ENCODE results near the gene APOA1.

DNA sequence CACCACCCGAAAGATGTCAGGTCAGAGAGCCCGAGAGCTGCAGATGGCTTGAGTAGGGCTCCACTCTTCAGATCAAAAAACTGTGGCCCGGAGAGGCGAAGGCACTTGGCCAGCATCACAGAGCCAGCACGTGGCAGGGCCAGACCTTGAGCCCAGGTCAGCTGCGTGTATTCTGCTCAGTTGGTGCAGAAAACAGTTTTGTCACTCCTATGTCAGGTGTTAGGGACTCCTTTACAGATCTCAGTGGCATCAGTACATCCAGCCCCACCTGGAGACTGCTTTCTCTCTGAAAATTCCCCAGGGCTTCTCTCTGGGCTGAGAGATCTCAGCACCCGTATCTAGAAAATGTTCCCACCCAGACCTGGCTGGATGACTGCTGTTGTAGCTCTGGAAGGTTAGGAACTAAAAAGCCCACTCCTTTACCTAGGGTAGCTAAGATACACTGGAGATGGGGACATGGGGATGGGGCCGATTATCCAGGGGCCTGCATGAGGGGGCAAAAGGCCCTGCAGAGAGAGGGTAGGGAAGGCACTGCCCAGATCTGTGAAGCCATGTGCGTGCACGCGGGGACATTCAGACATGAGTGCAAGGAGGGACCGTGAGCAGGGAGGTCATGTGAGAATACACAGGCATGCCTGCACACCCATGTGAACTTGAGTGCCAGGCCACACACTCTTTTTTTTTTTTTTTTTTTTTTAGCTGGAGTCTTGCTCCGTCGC is 3.4 kb downstream of the APOA1 start:
- TF ChIP-seq SMC3 (IDR thresholded peaks at IDR 0.05; ENCODE audit: low read depth, low read length), result no peak
- TF ChIP-seq, protein P1, sequence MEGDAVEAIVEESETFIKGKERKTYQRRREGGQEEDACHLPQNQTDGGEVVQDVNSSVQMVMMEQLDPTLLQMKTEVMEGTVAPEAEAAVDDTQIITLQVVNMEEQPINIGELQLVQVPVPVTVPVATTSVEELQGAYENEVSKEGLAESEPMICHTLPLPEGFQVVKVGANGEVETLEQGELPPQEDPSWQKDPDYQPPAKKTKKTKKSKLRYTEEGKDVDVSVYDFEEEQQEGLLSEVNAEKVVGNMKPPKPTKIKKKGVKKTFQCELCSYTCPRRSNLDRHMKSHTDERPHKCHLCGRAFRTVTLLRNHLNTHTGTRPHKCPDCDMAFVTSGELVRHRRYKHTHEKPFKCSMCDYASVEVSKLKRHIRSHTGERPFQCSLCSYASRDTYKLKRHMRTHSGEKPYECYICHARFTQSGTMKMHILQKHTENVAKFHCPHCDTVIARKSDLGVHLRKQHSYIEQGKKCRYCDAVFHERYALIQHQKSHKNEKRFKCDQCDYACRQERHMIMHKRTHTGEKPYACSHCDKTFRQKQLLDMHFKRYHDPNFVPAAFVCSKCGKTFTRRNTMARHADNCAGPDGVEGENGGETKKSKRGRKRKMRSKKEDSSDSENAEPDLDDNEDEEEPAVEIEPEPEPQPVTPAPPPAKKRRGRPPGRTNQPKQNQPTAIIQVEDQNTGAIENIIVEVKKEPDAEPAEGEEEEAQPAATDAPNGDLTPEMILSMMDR (IDR thresholded peaks at IDR 0.05), result no peak
- TF ChIP-seq, protein P2, sequence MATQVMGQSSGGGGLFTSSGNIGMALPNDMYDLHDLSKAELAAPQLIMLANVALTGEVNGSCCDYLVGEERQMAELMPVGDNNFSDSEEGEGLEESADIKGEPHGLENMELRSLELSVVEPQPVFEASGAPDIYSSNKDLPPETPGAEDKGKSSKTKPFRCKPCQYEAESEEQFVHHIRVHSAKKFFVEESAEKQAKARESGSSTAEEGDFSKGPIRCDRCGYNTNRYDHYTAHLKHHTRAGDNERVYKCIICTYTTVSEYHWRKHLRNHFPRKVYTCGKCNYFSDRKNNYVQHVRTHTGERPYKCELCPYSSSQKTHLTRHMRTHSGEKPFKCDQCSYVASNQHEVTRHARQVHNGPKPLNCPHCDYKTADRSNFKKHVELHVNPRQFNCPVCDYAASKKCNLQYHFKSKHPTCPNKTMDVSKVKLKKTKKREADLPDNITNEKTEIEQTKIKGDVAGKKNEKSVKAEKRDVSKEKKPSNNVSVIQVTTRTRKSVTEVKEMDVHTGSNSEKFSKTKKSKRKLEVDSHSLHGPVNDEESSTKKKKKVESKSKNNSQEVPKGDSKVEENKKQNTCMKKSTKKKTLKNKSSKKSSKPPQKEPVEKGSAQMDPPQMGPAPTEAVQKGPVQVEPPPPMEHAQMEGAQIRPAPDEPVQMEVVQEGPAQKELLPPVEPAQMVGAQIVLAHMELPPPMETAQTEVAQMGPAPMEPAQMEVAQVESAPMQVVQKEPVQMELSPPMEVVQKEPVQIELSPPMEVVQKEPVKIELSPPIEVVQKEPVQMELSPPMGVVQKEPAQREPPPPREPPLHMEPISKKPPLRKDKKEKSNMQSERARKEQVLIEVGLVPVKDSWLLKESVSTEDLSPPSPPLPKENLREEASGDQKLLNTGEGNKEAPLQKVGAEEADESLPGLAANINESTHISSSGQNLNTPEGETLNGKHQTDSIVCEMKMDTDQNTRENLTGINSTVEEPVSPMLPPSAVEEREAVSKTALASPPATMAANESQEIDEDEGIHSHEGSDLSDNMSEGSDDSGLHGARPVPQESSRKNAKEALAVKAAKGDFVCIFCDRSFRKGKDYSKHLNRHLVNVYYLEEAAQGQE (IDR thresholded peaks at IDR 0.05; ENCODE audit: low read depth, low read length), result no peak
- no peak for TF ChIP-seq RXRA (IDR thresholded peaks at IDR 0.05; ENCODE audit: borderline replicate concordance, low read depth)
- TF ChIP-seq FOSL2 (IDR thresholded peaks at IDR 0.05; ENCODE audit: borderline replicate concordance, low read depth), result no peak
- TF ChIP-seq YY1 (IDR thresholded peaks at IDR 0.05; ENCODE audit: low read depth), result no peak
- TF ChIP-seq ELF1 (IDR thresholded peaks at IDR 0.05), result no peak
- TF ChIP-seq EZH2phosphoT487 (IDR thresholded peaks at IDR 0.05; ENCODE audit: borderline replicate concordance, low read depth), result no peak
- TF ChIP-seq POLR2AphosphoS5 (IDR thresholded peaks at IDR 0.05; ENCODE audit: low read depth, low read length), result no peak
- TF ChIP-seq, protein P3, sequence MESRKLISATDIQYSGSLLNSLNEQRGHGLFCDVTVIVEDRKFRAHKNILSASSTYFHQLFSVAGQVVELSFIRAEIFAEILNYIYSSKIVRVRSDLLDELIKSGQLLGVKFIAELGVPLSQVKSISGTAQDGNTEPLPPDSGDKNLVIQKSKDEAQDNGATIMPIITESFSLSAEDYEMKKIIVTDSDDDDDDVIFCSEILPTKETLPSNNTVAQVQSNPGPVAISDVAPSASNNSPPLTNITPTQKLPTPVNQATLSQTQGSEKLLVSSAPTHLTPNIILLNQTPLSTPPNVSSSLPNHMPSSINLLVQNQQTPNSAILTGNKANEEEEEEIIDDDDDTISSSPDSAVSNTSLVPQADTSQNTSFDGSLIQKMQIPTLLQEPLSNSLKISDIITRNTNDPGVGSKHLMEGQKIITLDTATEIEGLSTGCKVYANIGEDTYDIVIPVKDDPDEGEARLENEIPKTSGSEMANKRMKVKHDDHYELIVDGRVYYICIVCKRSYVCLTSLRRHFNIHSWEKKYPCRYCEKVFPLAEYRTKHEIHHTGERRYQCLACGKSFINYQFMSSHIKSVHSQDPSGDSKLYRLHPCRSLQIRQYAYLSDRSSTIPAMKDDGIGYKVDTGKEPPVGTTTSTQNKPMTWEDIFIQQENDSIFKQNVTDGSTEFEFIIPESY (IDR thresholded peaks at IDR 0.05; ENCODE audit: borderline replicate concordance, low read depth), result no peak
- no peak for TF ChIP-seq RAD21 (IDR thresholded peaks at IDR 0.05; ENCODE audit: low read length)
- TF ChIP-seq, protein P4, sequence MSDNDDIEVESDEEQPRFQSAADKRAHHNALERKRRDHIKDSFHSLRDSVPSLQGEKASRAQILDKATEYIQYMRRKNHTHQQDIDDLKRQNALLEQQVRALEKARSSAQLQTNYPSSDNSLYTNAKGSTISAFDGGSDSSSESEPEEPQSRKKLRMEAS (IDR thresholded peaks at IDR 0.05; ENCODE audit: low read depth), result no peak
- TF ChIP-seq TAF1 (IDR thresholded peaks at IDR 0.05; ENCODE audit: borderline replicate concordance, low read depth, low read length), result no peak
